ENCODE measurements around the gene PSMF1.
A peak's percentile ranks its signal among the peaks of the same experiment; 100 is the strongest.

Gene PSMF1

DNA sequence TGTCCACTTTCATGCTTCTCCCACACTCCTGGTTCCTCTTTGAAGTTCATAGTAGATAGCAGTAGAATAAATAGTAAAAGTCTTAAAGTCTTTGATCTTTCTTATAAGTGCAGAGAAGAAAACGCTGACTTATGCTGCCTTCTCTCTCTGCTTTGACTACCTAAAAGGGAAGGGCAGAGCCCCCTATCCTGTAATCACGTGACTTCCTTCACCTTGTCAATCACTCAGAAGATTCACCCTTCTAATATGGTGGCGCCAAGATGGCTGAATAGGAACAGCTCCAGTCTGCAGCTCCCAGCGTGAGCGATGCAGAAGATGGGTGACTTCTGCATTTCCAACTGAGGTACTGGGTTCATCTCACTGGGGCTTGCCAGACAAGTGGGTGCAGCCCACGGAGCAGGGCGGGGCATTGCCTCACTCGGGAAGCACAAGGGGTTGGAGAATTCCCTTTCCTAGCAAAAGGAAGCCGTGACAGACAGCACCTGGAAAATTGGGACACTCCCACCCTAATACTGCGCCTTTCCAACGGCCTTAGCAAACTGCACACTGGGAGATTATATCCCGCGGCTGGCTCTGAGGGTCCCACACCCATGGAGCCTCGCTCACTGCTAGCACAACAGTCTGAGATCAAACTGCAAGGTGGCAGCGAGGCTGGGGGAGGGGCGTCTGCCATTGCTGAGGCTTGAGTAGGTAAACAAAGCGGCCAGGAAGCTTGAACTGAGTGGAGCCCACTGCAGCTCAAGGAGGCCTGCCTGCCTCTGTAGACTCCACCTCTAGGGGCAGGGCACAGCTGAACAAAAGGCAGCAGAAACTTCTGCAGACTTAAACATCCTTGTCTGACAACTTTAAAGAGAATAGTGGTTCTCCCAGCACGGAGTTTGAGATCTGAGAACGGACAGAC lies 98.4 kb downstream of the PSMF1 start:
- DNase-seq, result peak in 3 of 6 experiments; percentile 7 to 48 (median 34)

Data from stimulated activated naive CD4-positive, alpha-beta T cell (primary cell).